AG20443 (cell line): ENCODE results near the gene KIAA1217.

Experiments
- DNase-seq: peaks from one replicate; pipeline ENCODE4 v3.0.0; 2012; ENCODE audit warnings: low spot score, mixed read lengths

Gene KIAA1217

GRCh38 chr10:24370877-24371276 lies 161.9 kb downstream of the KIAA1217 start:
- DNase-seq: no peak

- no peak for DNase-seq
Observed at GRCh38 chr10:24371396-24371795, 162.5 kb downstream of the KIAA1217 start.

- peak; percentile 36 for DNase-seq
Observed at GRCh38 chr10:24374134-24374915, 165.4 kb downstream of the KIAA1217 start.

GRCh38 chr10:24375510-24375909 lies 166.6 kb downstream of the KIAA1217 start:
- DNase-seq: no peak

- DNase-seq: no peak
Observed at GRCh38 chr10:24376731-24377130, 167.8 kb downstream of the KIAA1217 start.

GRCh38 chr10:24378126-24378920 lies 169.4 kb downstream of the KIAA1217 start:
- no peak for DNase-seq

GRCh38 chr10:24381235-24382010 lies 172.5 kb downstream of the KIAA1217 start:
- no peak for DNase-seq

- no peak for DNase-seq
Observed at GRCh38 chr10:24382045-24382444, 173.1 kb downstream of the KIAA1217 start.

GRCh38 chr10:24382596-24382978 lies 173.6 kb downstream of the KIAA1217 start:
- DNase-seq: no peak

GRCh38 chr10:24382979-24383663 lies 174.2 kb downstream of the KIAA1217 start:
- no peak for DNase-seq

- DNase-seq: peak; percentile 94
Observed at GRCh38 chr10:24383681-24384106, 174.8 kb downstream of the KIAA1217 start.

GRCh38 chr10:24384954-24385353 lies 176.0 kb downstream of the KIAA1217 start:
- no peak for DNase-seq

GRCh38 chr10:24385776-24386175 lies 176.8 kb downstream of the KIAA1217 start:
- DNase-seq: no peak

- no peak for DNase-seq
Observed at GRCh38 chr10:24390146-24390700, 181.3 kb downstream of the KIAA1217 start.

- no peak for DNase-seq
Observed at GRCh38 chr10:24390746-24391145, 181.8 kb downstream of the KIAA1217 start.

- no peak for DNase-seq
Observed at GRCh38 chr10:24393201-24393600, 184.3 kb downstream of the KIAA1217 start.

- DNase-seq: no peak
Observed at GRCh38 chr10:24394461-24395190, 185.7 kb downstream of the KIAA1217 start.

- no peak for DNase-seq
Observed at GRCh38 chr10:24396396-24396795, 187.5 kb downstream of the KIAA1217 start.

- no peak for DNase-seq
Observed at GRCh38 chr10:24397662-24398061, 188.7 kb downstream of the KIAA1217 start.

- no peak for DNase-seq
Observed at GRCh38 chr10:24404567-24404966, 195.6 kb downstream of the KIAA1217 start.

GRCh38 chr10:24405635-24406034 lies 196.7 kb downstream of the KIAA1217 start:
- no peak for DNase-seq
